Activated naive CD8-positive, alpha-beta T cell (primary cell): ENCODE results near the gene RNPEPL1.

Experiments used
- H3K27ac Mint-ChIP-seq: one replicate; pipeline ENCODE4 v1.8.0; 2021; ENCODE audit warnings: mixed read lengths
- H3K27me3 Mint-ChIP-seq: one replicate; pipeline ENCODE4 v1.8.0; 2021; ENCODE audit warnings: mixed read lengths
- H3K36me3 Mint-ChIP-seq: one replicate; pipeline ENCODE4 v1.8.0; 2021; ENCODE audit warnings: mixed read lengths
- H3K4me1 Mint-ChIP-seq: one replicate; pipeline ENCODE4 v1.8.0; 2021; ENCODE audit warnings: low read depth, mixed read lengths
- H3K4me3 Mint-ChIP-seq: one replicate; pipeline ENCODE4 v1.8.0; 2021; ENCODE audit warnings: mild to moderate bottlenecking, mixed read lengths
- H3K9me3 Mint-ChIP-seq: one replicate; pipeline ENCODE4 v1.8.0; 2021; ENCODE audit warnings: low read depth, mixed read lengths

The RNPEPL1 gene

DNA sequence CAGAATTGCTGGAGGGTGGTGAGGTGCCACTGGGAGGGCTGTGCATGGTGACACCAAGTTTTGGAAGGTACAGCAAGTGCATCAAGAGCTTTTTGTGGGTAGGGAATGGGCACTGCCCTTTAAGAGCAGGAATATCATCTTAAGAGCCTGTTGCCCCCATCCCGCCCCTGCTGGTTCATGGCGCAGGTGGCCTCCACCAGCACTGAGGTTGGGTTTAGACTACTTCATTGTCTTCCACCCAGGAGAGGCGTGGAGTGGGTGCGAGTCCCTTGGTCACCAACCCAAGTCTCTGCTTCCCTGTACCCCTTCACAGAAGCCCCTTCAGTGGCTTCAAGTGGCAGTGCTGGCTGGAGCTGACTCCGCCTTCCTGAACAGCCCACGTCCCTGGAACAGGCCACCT lies 7.8 kb downstream of the RNPEPL1 start:
- Mint-ChIP-seq H3K27me3 (no peaks in the 10 kb centered on the region), H3K9me3 (no peaks in the 10 kb centered on the region), H3K4me1 (peaks cover 25% of the 10 kb centered on the region), H3K36me3 (peaks cover 2% of the 10 kb centered on the region), H3K4me3 (no peak overlapping the region), H3K27ac (no peak overlapping the region)

DNA sequence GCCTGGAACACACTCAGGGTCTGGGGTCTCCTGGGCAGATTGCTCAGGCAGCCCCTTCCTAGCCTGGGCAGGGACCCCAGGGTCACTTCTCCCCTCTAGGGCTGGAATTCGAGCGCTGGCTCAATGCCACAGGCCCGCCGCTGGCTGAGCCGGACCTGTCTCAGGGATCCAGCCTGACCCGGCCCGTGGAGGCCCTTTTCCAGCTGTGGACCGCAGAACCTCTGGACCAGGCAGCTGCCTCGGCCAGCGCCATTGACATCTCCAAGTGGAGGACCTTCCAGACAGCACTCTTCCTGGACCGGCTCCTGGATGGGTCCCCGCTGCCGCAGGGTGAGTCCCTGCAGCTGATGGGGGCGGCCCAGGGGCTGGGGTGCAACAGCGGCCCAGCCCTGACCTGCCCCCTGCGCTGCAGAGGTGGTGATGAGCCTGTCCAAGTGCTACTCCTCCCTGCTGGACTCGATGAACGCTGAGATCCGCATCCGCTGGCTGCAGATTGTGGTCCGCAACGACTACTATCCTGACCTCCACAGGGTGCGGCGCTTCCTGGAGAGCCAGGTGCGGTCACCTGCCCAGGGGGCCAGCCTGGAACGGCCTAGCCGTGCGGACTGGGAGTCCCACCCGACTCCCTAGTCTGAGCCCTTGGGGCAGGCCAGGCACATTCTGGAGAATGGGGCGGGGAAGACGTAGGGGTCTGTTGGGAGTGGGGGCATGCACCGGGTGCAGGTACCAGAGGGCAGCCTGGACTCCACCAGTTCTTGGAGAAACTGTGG lies 8.3 kb downstream of the RNPEPL1 start:
- peaks cover 6% of the 10 kb centered on the region for H3K36me3 Mint-ChIP-seq
- H3K9me3 Mint-ChIP-seq: no peaks in the 10 kb centered on the region
- H3K27ac Mint-ChIP-seq: no peak overlapping the region

DNA sequence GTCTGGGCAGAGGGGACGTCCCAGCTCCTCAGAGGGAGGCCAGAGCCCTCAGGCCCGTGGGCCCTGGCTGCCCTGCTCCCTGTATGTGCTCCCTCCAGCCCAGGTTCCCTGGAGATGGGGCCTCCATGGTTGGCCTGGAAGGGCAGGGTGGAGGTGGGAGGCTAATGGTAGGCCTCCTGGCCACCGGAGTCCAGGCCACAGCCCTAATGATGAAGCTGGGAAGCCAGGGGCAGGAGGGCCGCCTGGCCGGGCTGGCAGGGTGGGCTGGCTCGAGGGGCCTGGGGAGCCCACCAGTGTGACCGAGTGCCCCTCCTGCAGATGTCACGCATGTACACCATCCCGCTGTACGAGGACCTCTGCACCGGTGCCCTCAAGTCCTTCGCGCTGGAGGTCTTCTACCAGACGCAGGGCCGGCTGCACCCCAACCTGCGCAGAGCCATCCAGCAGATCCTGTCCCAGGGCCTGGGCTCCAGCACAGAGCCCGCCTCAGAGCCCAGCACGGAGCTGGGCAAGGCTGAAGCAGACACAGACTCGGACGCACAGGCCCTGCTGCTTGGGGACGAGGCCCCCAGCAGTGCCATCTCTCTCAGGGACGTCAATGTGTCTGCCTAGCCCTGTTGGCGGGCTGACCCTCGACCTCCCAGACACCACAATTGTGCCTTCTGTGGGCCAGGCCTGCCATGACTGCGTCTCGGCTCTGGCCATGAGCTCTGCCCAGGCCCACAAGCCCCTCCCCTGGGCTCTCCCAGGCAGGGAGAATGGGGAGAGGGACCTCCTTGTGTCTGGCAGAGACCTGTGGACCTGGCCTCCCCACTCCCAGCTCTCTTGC lies 9.2 kb downstream of the RNPEPL1 start:
- Mint-ChIP-seq H3K27me3 (no peaks in the 10 kb centered on the region), H3K36me3 (peaks cover 6% of the 10 kb centered on the region), H3K9me3 (no peaks in the 10 kb centered on the region), H3K27ac (no peak overlapping the region), H3K4me3 (no peak overlapping the region), H3K4me1 (peaks cover 26% of the 10 kb centered on the region)

More for the DNA sequence above, 8.3 kb downstream of the RNPEPL1 start:
- H3K27me3 Mint-ChIP-seq: no peaks in the 10 kb centered on the region
- no peak overlapping the region for H3K4me3 Mint-ChIP-seq
- H3K4me1 Mint-ChIP-seq: peaks cover 20% of the 10 kb centered on the region

DNA sequence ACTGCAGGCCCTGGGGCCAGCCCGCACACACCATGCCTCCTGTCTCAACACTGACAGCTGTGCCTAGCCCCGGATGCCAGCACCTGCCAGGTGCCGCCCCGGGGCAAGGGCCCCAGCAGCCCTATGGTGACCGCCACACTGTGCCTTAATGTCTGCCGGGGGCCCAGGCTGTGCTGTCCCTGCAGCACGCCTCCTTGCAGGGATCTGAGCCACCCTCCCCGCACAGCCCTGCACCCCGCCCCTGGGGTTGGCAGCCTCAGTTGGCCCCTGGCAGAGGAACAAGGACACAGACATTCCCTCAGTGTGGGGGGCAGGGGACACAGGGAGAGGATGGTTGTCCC lies 9.8 kb downstream of the RNPEPL1 start:
- Mint-ChIP-seq H3K9me3 (no peaks in the 10 kb centered on the region), H3K36me3 (peaks cover 6% of the 10 kb centered on the region), H3K27ac (no peak overlapping the region), H3K4me3 (no peak overlapping the region), H3K27me3 (no peaks in the 10 kb centered on the region), H3K4me1 (peaks cover 29% of the 10 kb centered on the region)

DNA sequence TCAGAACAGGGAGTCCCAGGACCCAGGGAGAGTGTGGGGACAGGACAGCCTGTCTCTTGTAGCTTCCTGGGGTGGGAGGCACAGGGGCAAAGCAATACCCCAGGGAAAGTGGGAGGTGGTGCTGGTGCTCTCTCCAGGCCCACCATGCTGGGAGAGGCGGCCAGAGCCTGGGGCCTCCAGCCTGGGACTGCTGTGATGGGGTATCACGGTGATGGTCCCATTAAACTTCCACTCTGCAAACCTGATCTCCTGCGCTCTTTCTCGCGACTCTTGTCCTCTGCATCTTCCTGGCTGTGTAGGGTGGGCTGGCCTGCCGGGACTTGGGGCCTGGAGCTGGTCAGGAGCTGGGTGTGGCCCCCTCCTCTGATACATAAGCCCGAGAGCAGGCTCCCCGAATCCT lies 10.2 kb downstream of the RNPEPL1 start:
- no peaks in the 10 kb centered on the region for H3K27me3 Mint-ChIP-seq
- H3K4me3 Mint-ChIP-seq: no peak overlapping the region
- no peaks in the 10 kb centered on the region for H3K9me3 Mint-ChIP-seq
- H3K27ac Mint-ChIP-seq: peak overlapping the region; percentile 77
- H3K4me1 Mint-ChIP-seq: peaks cover 33% of the 10 kb centered on the region
- peaks cover 6% of the 10 kb centered on the region for H3K36me3 Mint-ChIP-seq

DNA sequence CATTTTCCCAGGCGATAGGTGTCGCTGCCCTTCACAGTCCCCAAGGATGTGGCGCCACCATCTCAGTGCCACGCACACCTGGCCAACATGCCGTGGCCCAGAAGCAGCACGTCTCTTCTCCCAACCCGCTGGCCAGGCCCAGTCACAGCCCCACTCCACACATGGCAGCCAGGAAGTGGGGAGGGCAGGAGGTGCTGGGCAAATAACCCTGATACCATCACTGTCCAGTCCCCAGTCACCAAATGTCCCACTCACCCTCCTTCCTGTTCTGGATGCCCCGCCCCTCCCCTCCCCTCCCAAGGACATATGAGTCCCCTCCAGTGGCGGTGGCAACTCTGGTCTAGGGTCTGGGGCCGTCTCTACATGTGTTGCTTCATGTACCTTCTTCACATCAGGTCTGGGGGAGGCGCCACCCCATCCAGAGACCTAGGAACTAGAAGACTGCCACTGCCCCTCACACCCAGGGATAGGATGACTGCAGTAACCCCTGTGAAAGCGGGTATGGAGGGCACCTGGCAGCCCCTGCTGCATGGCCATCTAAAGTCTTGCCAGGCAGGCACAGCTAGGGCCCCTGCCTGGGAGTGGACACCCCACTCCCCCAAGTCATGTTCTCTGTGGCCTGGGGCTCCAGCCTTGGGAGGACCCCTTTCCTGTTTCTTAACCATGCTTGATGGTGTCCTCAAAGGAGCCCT lies 10.9 kb downstream of the RNPEPL1 start:
- Mint-ChIP-seq H3K4me3 (peak overlapping the region; percentile 48), H3K9me3 (no peaks in the 10 kb centered on the region), H3K4me1 (peaks cover 33% of the 10 kb centered on the region), H3K27me3 (no peaks in the 10 kb centered on the region), H3K36me3 (peaks cover 6% of the 10 kb centered on the region), H3K27ac (peak overlapping the region; percentile 77)

DNA sequence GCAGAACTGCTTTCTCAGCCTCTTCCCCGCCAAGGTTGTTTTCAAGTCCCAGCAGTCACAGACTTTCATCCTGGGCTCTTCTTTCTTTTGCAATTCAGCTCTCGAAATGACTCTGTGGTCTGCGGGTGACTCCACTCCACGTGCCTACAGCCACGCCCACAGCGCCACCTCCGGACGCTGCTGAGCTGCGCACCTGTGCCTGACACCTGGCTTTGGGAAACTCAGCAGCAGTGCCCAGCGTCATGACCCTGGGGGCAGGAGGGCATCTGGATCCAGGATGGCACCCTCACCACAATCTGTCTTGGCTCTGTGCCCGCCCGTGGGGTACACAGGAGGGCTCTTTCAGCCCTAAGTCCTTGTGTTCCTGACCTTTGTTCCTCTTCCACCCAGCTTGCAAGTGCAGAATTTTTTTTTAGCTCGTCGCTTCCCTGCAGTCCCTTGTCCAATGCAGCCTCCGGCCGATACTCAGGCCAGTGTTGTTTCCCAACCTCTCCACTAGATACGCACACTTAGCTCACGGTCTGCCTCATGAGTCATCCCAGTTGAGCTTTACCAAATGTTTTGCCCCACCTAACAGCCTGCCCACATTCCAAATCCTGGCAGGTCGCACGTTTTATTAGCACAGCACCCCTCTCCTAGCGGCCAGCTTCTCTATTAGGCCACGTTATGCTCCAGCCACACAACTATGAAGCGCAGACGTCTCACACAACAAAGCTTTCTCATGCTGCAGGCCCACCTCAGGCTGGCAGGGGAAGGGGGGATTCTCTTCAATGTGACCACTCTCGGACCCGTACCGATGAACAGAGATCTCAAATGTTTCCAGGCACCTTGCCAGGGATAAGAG lies 11.7 kb downstream of the RNPEPL1 start:
- peak overlapping the region; percentile 48 for H3K4me3 Mint-ChIP-seq
- H3K4me1 Mint-ChIP-seq: peaks cover 41% of the 10 kb centered on the region
- no peaks in the 10 kb centered on the region for H3K9me3 Mint-ChIP-seq
- H3K27ac Mint-ChIP-seq: peak overlapping the region; percentile 69
- H3K27me3 Mint-ChIP-seq: no peaks in the 10 kb centered on the region
- H3K36me3 Mint-ChIP-seq: peaks cover 6% of the 10 kb centered on the region

DNA sequence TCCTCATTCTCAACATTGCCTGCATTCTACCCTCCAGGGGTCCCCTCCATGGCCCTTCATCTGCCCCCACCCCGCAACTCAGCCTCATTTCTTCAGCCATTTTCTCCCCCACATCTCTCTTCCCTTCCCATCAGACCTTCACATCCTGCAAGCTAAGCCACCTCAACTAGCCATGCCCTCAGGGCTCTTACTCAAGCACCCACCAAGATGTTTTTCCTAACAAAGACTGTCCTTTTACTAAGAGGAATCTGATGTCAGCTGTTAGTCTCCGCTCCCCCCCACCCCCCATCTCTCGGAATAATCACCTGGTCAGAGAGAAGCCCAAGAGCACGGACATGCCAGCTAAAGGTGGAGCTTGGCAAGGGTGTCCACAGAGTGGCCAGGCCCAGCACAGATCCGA lies 13.5 kb downstream of the RNPEPL1 start:
- Mint-ChIP-seq H3K27me3 (no peaks in the 10 kb centered on the region), H3K4me3 (no peak overlapping the region), H3K9me3 (no peaks in the 10 kb centered on the region), H3K4me1 (peaks cover 45% of the 10 kb centered on the region), H3K27ac (no peak overlapping the region), H3K36me3 (peaks cover 6% of the 10 kb centered on the region)

DNA sequence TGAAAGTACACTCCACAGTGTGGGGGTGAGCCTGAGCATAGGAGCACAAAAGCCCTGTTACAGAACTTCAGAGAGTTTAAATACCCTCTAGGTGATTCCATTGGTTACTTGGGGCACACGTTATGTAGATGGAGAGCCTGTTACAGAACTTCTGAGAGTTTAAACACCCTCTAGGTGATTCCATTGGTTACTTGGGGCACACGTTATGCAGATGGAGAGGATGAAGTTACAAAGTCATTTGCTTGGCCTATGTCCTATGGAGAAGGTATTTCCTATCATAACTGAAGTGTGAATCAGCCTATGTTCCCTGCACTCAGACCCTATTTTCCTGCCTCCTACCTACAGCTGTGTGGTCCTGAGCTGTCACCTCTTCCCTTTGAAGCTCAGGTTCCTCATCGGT lies 14.5 kb downstream of the RNPEPL1 start:
- H3K27me3 Mint-ChIP-seq: no peaks in the 10 kb centered on the region
- H3K27ac Mint-ChIP-seq: peak overlapping the region; percentile 67
- H3K36me3 Mint-ChIP-seq: peaks cover 6% of the 10 kb centered on the region
- peaks cover 51% of the 10 kb centered on the region for H3K4me1 Mint-ChIP-seq
- no peaks in the 10 kb centered on the region for H3K9me3 Mint-ChIP-seq
- no peak overlapping the region for H3K4me3 Mint-ChIP-seq

DNA sequence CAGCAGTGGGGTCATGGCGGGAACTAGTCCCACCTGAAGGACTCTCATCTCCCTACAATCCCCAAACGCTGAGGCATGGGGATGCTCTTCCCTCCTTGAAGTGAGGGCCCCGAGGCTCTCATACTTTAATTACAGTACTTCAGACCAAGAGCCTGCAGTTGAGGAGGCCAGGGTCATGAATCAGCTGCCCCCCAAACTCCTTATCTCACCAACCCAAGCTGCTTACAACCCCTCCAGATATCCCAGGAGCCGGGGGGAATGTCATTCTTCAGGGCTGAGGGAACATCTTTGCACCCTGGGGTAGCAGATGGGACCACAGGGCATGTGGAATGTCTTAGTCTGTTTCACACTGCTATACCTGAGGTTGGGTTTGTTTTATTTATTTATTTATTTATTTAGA lies 15.5 kb downstream of the RNPEPL1 start:
- H3K4me3 Mint-ChIP-seq: no peak overlapping the region
- H3K4me1 Mint-ChIP-seq: peaks cover 59% of the 10 kb centered on the region
- no peaks in the 10 kb centered on the region for H3K9me3 Mint-ChIP-seq
- H3K27me3 Mint-ChIP-seq: no peaks in the 10 kb centered on the region
- H3K36me3 Mint-ChIP-seq: peaks cover 6% of the 10 kb centered on the region
- no peak overlapping the region for H3K27ac Mint-ChIP-seq

DNA sequence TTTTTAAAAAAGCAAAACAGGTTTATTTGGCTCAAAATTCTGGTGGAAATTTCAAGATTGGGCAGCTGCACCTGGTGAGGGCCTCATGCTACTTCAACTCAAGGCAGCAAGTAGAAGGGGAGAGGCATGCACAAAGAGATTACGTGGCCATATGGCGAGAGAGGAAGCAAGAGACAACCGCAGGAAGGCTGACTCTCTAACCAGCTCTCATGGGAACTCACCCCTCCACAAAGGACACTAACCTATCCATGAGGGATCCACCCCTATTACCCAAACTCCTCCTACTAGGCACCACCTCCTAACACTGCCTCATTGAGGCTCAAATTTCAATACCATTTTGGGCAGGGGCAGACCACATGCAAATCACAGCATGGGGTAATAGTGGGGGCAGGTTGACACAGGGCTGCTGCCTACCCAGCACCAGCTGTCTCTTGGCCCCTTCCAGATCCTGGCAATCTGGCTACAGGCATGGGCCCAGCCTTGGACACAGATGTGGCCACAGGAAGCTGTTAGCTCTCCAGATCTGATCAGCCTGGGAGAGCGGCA lies 16.3 kb downstream of the RNPEPL1 start:
- Mint-ChIP-seq H3K4me1 (peaks cover 58% of the 10 kb centered on the region), H3K36me3 (peaks cover 6% of the 10 kb centered on the region), H3K27ac (peak overlapping the region; percentile 22), H3K4me3 (peak overlapping the region; percentile 97), H3K9me3 (no peaks in the 10 kb centered on the region), H3K27me3 (no peaks in the 10 kb centered on the region)

DNA sequence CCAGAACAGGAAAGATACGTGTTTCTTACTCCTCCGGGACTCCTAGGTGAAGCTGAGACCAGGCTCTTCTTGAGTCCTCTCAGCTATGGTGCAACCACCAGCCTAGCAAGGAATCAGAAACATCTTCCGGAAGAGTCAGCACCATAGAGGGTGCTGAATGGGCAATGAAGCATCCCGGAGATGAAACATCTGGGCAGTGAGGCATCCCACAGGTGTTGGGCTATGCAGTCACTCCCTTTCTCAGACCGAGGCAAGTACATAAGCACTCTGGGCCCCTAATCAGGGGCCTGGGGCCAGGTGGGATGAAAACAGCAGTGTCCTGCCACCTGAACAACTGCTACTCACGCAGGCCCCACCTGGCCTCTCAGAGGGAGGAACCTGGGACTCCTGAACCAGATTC lies 16.8 kb downstream of the RNPEPL1 start:
- Mint-ChIP-seq H3K9me3 (no peaks in the 10 kb centered on the region), H3K36me3 (peaks cover 6% of the 10 kb centered on the region), H3K27ac (peak overlapping the region; percentile 41), H3K27me3 (no peaks in the 10 kb centered on the region), H3K4me3 (peak overlapping the region; percentile 97), H3K4me1 (peaks cover 54% of the 10 kb centered on the region)

DNA sequence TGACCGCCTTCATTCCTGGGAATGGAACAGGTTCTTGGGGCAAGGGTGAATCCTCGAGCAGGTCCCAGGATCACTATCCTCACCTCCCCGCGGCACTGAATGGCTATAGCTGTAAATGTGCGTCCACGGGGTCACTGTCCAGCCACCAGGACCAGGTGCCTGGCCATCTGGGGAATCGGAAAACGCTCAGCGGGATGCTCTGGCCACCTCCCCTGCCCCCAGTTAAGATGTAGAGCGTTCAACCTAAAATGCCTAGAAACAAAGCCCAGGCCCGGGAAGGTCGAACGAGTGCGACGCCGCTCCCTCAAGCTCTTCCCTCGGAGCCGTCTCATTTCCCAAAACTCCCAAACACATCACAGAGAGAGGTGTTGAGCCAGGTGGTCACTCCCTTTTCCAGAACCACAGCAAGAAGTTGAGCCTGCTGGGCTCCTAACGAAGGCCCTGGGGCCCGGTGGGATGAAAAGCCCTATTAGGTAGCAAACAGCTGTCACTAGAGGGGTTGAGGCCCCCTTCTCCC lies 17.5 kb downstream of the RNPEPL1 start:
- Mint-ChIP-seq H3K27me3 (no peaks in the 10 kb centered on the region), H3K4me3 (peak overlapping the region; percentile 97), H3K9me3 (no peaks in the 10 kb centered on the region), H3K27ac (peak overlapping the region; percentile 85), H3K4me1 (peaks cover 49% of the 10 kb centered on the region), H3K36me3 (peaks cover 6% of the 10 kb centered on the region)
